ENCODE results near the gene SGF29. TPM values are rescaled to one million over a fixed set of nuclear protein-coding genes. Genes with fewer than 3 reads are reported as not detected.
A peak's percentile ranks its signal among the peaks of the same experiment; 100 is the strongest.
"Not testable (repeated sequence)": the region's sequence is repeated elsewhere in the genome, so short reads cannot be mapped to it uniquely, and the experiment has no call there.

The SGF29 gene
- total RNA-seq, 2 donors from 2014 or later = 49.7 to 53.7 TPM

DNA sequence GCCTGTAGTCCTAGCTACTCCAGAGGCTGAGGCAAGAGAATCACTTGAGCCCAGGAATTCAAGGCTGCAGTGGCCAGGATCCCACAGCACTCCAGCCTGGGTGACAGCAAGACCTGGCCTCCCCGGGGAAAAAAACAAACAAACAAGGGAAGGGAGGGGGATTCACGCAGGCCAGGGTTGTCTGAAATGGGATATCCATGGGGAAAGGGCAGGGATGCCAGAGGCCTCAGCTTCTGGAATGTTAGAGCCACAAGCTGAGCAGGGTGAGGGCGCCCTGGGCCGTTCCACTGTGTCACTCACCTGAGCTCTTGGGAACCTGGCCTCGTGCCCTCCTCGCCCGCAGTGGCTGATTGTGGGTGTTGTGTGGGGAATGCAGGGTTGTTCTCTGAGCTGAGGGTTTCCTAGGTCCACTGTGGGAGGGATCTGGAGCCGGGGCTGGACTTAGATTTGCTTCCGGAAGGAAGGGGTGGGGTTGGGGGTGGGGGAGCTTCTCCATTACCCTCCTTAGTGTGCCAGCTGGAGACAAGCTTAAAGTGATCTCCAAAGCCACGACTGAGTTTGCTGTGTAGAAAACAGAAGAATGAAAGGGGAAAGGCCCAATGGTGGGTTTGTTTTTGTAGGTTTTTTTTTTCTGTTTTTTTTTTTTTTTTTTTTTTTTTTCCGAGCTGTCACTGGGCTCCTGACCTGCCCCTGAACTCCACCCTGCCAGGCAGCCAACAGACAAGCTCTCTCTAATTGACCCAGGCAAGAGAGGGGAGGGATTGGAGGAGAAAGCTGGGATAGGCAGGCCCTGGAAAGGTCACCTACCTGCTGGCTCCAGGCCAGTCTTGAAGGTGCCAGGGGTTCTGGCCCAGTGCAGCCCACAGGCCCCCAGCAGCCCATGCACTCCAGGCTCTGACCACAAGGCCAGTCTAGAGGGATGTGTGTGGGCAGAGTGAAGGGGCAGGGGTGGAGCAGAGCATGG is 56.2 kb downstream of the SGF29 start, which contains the start of gene SULT1A1:
Gene SULT1A1, minus strand, starts transcription at position 414 of the 964 bp plus-strand sequence. CDS start 1,189 bp downstream, outside the sequence.
- H3K27me3 Mint-ChIP-seq = no peaks in the 10 kb centered on the region

DNA sequence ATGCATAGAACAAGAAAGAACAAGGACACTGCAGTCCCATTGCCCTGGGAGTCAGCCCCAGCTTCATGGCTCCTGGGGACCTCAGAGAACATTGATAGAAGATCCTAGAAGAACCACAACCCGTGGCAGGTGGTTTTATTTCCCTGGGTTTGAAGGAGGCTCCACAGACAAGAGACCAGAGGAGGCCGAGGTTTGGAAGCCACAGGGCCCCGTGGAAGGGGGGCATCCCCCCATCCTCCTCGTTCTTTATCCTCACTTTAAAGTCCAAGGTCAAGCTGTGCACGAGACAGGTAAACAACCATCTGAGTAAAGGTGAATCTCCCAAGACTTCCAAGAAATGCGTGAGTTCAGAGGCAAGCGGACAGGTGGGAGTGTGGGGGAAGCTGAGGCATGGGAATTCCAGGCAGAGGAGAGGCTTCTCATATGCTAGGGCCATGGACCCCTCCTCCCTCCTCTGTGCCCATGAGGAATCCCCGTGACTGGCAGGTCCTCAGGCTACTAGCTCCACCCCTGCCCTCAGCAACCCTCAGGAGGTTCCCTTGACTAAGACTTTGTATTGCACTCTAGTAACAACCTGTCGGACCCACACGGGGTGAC is 57.0 kb downstream of the SGF29 start:
- Mint-ChIP-seq H3K4me1 (peaks cover 17% of the 10 kb centered on the region), H3K27ac (peak overlapping the region; percentile 30), H3K4me3 (peak overlapping the region; percentile 26), H3K27me3 (no peaks in the 10 kb centered on the region), H3K36me3 (ENCODE audit: low read depth) (peaks cover 2% of the 10 kb centered on the region)
- no peaks in the 10 kb centered on the region for H3K9me3 ChIP-seq (ENCODE audit: control insufficient read depth, low read length, poor library complexity, severe bottlenecking)
- ATAC-seq (no peak), DNase-seq (no peak)

More for the DNA sequence above, 56.2 kb downstream of the SGF29 start, which contains the start of gene SULT1A1:
- ATAC-seq (no peak), DNase-seq (no peak)
- Mint-ChIP-seq H3K27ac (peak within 1 kb of the TSS; percentile 49), H3K4me3 (peak within 1 kb of the TSS; percentile 26), H3K4me1 (peaks cover 15% of the 10 kb centered on the region), H3K36me3 (ENCODE audit: low read depth) (peaks cover 2% of the 10 kb centered on the region)
- no peaks in the 10 kb centered on the region for H3K9me3 ChIP-seq (ENCODE audit: control insufficient read depth, low read length, poor library complexity, severe bottlenecking)

DNA sequence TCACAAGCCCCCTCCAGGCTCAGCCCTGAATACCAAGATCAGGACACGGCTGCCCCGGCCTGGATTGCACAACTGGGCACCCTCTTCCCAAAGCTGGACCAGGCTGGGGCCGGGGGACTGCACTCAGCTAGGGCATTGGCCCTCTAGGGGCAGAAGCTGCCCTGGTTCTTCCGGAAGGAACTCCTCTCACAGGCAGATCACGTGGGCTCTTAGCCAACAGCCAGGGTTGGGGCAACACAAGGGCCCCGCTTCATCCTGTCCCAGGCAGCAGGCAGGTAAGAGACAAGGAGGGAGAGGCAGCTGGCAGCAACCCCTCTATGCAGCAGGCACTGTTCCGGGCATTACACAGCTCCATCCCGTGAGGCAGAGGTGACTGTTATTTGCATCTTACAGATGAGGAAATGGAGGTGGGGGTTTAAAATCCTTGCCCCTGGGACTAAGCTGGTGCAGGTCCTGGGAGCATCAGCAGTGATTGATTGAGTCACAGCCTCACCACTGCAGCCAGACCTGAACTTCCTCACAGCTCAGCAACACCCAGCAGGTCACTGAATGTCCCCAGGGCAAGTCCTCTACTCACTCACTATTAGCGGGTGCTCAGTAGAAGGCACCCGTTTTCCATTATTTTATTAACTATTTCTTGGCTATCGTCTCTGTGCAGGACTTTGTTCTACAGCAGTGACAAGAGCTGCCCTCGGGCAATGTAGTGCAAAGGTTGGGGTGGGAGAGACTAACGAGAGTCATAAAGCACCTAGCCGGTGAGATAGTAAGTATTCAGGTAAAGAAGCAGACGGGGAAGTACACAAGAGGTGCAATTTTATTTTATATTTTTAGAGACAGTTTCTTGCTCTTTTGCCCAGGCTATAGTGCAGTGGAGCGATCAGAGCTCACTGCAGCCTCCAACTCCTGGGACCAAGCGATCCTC is 58.9 kb downstream of the SGF29 start:
- ATAC-seq = peak; percentile 97
- H3K4me1 Mint-ChIP-seq = peaks cover 16% of the 10 kb centered on the region
- H3K9me3 ChIP-seq (ENCODE audit: control insufficient read depth, low read length, poor library complexity, severe bottlenecking); H3K36me3 Mint-ChIP-seq (ENCODE audit: low read depth); H3K27ac Mint-ChIP-seq; H3K27me3 Mint-ChIP-seq; H3K4me3 Mint-ChIP-seq; DNase-seq: not testable (repeated sequence)

DNA sequence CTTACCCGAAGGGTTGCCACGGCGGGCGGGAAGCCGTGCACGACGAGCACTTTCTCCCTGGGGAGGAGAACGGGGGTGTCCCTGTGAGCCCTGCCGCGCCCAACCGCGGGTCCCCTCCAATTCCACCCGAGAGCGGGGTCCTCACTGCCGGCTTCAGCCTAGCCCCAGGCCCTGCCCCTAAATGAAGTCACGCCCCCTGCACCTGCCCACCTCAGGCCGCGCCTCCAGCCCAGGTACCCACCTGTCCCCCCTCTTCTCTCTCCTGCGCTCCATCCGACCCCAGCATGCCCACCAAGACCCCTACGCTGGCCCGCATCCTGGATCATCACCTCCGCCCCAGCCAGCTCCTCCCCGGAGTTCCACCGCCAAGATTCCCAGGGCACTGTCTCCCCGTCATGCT is 60.2 kb downstream of the SGF29 start:
- peaks cover 16% of the 10 kb centered on the region for H3K4me1 Mint-ChIP-seq
- H3K36me3 Mint-ChIP-seq (ENCODE audit: low read depth); H3K27me3 Mint-ChIP-seq; H3K27ac Mint-ChIP-seq; H3K4me3 Mint-ChIP-seq; H3K9me3 ChIP-seq (ENCODE audit: control insufficient read depth, low read length, poor library complexity, severe bottlenecking); DNase-seq; ATAC-seq: not testable (repeated sequence)

DNA sequence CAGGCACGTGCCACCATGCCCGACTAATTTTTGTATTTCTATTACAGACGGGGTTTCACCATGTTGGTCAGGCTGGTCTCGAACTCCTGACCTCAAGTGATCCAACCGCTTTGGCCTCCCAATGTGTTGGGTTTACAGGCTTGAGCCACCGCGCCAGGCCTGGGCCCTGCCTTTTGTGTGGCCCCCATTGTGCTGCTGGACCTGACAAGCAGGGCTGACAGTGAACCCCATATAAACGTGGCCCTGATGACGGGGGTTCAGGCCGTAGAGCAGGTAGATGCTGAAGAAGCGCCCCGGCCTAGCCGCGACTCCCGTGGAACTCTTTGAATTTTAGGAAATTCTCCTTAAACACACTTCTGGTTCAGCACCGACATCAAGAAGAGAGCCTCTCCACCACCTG is 60.8 kb downstream of the SGF29 start:
- not testable (repeated sequence) for H3K9me3 ChIP-seq (ENCODE audit: control insufficient read depth, low read length, poor library complexity, severe bottlenecking); DNase-seq; H3K4me3 Mint-ChIP-seq; H3K27me3 Mint-ChIP-seq; ATAC-seq; H3K27ac Mint-ChIP-seq; H3K36me3 Mint-ChIP-seq (ENCODE audit: low read depth)
- H3K4me1 Mint-ChIP-seq = peaks cover 15% of the 10 kb centered on the region

DNA sequence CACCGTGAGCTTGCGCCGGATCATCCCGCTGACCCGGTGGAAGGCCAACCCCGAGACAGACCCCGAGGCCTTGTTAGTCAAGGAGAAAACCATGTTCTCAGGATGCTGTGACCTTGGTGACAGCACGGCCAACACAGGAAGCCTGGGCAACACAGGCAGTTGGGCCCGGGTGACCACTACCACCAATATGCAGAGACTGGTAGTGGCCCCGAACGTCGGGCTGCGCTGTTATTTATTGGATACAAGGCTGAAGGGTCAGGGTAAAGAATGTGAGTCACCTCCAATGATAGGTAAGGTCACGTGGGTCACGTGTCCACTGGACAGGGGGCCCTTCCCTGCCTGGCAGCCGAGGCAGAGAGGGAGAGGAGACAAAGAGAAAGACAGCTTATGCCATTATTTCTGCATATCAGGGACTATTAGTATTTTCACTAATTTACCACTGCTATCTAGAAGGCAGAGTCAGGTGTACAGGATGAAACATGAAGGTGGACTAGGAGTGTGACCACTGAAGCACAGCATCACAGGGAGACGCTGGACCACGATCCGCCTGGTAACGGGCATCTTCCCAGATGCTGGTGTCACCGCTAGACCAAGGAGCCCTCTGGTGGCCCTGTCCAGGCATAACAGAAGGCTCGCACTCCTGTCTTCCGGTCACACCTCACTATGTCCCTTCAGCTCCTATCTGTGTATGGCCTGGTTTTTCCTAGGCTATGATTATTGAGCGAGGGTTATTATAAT is 61.9 kb downstream of the SGF29 start:
- not testable (repeated sequence) for H3K4me1 Mint-ChIP-seq; H3K9me3 ChIP-seq (ENCODE audit: control insufficient read depth, low read length, poor library complexity, severe bottlenecking); H3K36me3 Mint-ChIP-seq (ENCODE audit: low read depth); H3K4me3 Mint-ChIP-seq; H3K27me3 Mint-ChIP-seq; DNase-seq; H3K27ac Mint-ChIP-seq; ATAC-seq

DNA sequence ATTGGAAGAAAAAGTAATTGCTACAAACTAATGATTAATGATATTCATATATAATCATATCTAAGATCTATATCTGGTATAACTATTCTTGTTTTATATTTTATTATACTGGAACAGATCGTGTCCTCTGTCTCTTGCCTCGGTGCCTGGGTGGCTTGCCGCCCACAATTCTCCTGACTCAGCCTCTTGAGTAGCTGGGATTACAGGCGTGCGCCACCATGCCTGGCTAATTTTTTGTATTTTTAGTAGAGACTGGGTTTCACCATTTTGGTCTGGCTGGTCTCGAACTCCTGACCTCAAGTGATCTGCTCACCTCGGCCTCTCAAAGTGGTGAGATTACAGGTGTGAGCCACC is 62.5 kb downstream of the SGF29 start:
- not testable (repeated sequence) for H3K27me3 Mint-ChIP-seq; H3K4me1 Mint-ChIP-seq; H3K9me3 ChIP-seq (ENCODE audit: control insufficient read depth, low read length, poor library complexity, severe bottlenecking); H3K27ac Mint-ChIP-seq; H3K4me3 Mint-ChIP-seq; ATAC-seq; H3K36me3 Mint-ChIP-seq (ENCODE audit: low read depth); DNase-seq

DNA sequence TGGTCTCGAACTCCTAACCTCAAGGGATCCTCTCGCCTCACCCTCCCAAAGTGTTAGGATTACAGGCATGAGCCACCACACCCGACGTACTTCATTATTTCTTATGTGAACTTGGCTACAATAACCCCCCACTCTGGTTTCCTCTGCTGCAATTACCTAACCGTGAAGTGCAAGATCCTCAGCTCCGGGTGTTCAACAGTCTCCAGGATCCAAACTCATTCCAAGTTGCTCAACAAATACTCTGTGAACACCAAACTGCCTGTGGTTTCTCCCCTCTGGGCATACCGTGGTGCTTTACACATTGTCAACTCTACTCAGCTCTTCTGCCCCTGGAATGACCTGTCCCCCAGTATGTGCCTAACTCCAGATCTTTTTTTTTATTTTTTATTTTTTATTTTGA is 62.9 kb downstream of the SGF29 start:
- ATAC-seq (no peak), DNase-seq (no peak)
- H3K4me3 Mint-ChIP-seq = no peak overlapping the region
- H3K27me3 Mint-ChIP-seq = no peaks in the 10 kb centered on the region
- no peaks in the 10 kb centered on the region for H3K36me3 Mint-ChIP-seq (ENCODE audit: low read depth)
- peaks cover 7% of the 10 kb centered on the region for H3K4me1 Mint-ChIP-seq
- no peaks in the 10 kb centered on the region for H3K9me3 ChIP-seq (ENCODE audit: control insufficient read depth, low read length, poor library complexity, severe bottlenecking)
- no peak overlapping the region for H3K27ac Mint-ChIP-seq

DNA sequence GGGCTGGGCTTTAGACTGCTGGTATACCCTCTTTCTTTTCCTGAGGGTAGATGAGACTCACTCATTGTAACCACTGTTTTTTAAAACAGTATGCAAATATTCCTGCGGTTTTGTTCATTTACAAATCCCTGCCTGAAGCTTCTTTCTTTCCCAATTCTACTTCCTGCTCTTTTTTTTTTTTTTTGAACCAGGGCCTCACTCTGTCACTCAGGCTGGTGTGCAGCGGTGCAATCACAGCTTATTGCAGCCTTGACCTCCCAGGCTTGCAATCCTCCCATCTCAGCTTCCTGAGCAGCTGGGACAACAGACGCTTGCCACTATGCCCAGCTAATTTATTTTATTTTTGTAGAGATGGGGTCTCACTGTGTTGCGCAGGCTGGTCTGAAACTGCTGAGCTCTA is 64.2 kb downstream of the SGF29 start:
- Mint-ChIP-seq H3K27me3 (no peaks in the 10 kb centered on the region), H3K4me1 (peaks cover 17% of the 10 kb centered on the region), H3K36me3 (ENCODE audit: low read depth) (no peaks in the 10 kb centered on the region), H3K27ac (no peak overlapping the region), H3K4me3 (no peak overlapping the region)
- H3K9me3 ChIP-seq (ENCODE audit: control insufficient read depth, low read length, poor library complexity, severe bottlenecking) = no peaks in the 10 kb centered on the region
- DNase-seq (no peak), ATAC-seq (no peak)

DNA sequence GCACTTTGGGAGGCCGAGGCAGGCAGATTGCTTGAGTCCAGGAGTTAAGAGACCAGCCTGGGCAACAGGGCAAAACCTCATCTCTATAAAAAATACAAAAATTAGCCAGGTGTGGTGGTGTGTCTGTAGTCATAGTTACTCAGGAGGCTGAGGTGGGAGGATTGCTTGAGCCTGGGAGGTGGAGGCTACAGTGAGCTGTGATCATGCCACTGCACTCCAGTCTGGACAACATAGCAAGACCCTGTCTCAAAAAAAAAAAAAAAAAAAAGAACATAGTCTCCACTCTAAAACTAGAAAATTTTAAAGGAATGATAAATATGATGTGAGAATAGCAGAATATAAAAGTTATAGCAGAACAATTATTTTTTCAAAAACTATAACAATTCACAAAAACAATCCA is 66.6 kb downstream of the SGF29 start:
- DNase-seq; H3K27ac Mint-ChIP-seq; H3K27me3 Mint-ChIP-seq; H3K9me3 ChIP-seq (ENCODE audit: control insufficient read depth, low read length, poor library complexity, severe bottlenecking); H3K4me3 Mint-ChIP-seq; H3K36me3 Mint-ChIP-seq (ENCODE audit: low read depth); ATAC-seq: not testable (repeated sequence)
- H3K4me1 Mint-ChIP-seq = peaks cover 20% of the 10 kb centered on the region

DNA sequence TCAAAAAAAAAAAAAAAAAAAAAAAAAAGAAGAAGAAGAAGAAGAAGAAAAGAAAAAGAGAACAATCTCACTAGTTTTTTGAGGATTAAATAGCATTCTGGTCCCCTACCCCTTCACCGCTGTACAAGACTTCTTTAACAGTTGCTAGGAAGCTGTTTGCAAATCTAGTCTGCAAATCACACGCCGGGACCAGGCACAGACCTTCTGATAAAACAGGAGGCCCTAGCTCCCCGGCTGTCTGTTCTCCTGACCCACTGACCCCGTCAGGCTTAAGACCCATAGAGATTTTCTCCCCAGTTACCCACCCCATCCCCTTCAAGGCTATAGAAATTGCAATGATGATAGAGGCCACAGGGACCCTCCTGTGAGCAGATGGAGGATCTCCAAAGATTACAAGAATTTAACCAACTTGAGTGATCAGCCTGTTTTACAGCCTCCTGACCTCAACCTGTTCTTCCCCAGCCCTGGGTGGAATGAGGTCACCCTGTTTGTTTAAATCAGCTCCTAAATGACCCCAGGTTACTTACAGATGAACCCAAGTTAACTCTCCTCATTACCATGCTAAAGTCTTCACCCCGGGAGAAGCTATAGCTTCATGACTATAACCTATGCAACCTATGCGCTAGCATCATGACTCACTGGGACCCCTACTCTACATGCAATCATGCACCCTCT is 67.9 kb downstream of the SGF29 start:
- DNase-seq (no peak), ATAC-seq (no peak)
- Mint-ChIP-seq H3K4me3 (peak overlapping the region; percentile 86), H3K36me3 (ENCODE audit: low read depth) (no peaks in the 10 kb centered on the region), H3K27me3 (no peaks in the 10 kb centered on the region), H3K4me1 (peaks cover 16% of the 10 kb centered on the region), H3K27ac (peak overlapping the region; percentile 78)
- H3K9me3 ChIP-seq (ENCODE audit: control insufficient read depth, low read length, poor library complexity, severe bottlenecking) = no peaks in the 10 kb centered on the region

DNA sequence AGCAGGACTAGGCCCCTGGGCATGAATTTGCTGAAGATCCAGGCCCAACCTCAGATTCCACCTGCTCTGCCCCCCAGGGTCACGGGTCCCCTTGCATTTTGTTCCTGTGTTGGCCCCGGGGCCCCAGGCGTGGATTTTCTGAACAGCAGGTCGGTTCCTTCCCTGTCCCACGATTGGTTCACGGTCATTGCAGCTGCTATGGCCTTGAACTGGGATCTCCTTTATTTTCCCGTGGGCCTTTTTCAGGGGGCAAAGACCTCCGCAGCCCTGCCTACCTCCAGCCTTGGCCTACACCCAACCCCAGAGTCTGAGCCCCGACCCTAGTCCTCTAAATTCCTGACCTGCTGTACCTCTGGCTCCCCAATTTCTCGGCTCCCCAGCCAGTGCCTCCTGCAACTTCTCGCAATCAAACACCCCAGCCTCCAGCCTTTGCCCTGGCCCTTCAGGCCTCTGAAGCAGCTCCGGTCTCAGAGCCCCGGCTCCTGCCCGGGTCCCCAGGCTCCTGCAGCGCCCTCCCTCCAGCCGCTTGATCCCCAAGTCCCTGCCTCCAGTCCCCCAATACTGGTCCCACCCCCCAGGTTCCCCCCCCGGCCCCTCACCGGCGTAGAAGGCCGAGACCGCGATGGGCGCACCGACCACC is 68.9 kb downstream of the SGF29 start:
- DNase-seq; ATAC-seq; H3K27me3 Mint-ChIP-seq; H3K9me3 ChIP-seq (ENCODE audit: control insufficient read depth, low read length, poor library complexity, severe bottlenecking); H3K36me3 Mint-ChIP-seq (ENCODE audit: low read depth): not testable (repeated sequence)
- H3K4me3 Mint-ChIP-seq = peak overlapping the region; percentile 86
- peaks cover 16% of the 10 kb centered on the region for H3K4me1 Mint-ChIP-seq
- H3K27ac Mint-ChIP-seq = peak overlapping the region; percentile 78

Measured in T-helper 17 cell (primary cell).